ENCODE results near the gene ARHGAP4.

The ARHGAP4 gene

DNA sequence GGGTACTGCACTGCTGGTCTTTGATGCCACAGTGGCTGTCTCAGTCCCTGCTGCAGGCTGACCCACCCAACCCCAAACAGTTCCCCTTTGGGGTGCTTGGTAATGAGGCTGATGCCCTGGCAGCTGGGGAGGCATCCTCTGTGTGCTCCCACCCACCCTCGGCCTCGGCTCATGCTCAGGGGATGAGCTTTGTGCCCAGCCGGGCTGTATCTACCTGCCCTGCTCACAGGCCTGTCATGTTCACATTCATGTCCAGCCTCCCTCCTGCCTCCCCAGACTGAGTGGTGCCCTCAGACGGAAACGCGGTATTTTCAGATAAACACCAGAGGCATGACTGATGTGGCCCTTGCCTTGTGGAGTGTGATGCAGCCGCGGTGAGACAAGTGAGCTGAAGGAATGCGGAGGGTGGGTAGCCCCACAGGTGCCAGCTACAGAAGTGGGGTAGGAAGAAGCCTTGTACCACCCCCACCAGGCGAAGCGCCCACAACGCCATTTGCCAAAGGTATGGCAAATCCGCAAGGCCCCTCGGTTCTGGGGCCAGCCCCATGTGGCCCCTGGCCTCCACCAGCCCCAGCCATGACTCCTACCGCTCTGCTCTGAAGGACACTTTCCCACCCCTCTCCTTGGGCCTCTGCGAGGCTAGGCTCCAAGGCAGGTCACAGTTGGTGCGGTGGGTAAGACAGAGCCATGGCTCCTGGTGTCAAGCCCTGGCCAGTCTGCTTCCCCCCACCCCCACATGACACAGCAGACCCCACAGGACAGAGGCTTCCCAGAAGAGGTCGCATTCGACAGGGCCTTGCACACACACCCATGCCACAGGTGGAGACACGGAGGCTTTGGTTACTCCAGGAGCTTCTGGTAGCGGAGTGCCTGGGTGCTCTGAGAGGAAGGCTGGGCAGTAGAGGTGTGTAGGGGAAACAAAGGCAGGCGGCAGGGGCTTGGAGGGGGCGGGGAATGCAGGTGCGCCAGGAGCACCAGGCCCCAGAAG lies 20.2 kb upstream of the ARHGAP4 start:
- no peak overlapping the region for H3K4me3 ChIP-seq (ENCODE audit: low read depth, low read length)
- TF ChIP-seq, protein P1, sequence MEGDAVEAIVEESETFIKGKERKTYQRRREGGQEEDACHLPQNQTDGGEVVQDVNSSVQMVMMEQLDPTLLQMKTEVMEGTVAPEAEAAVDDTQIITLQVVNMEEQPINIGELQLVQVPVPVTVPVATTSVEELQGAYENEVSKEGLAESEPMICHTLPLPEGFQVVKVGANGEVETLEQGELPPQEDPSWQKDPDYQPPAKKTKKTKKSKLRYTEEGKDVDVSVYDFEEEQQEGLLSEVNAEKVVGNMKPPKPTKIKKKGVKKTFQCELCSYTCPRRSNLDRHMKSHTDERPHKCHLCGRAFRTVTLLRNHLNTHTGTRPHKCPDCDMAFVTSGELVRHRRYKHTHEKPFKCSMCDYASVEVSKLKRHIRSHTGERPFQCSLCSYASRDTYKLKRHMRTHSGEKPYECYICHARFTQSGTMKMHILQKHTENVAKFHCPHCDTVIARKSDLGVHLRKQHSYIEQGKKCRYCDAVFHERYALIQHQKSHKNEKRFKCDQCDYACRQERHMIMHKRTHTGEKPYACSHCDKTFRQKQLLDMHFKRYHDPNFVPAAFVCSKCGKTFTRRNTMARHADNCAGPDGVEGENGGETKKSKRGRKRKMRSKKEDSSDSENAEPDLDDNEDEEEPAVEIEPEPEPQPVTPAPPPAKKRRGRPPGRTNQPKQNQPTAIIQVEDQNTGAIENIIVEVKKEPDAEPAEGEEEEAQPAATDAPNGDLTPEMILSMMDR (IDR thresholded peaks at IDR 0.05; ENCODE audit: low read depth, low read length, missing control alignments), result no peak
- no peak for DNase-seq (ENCODE audit: low read depth)
- in situ Hi-C loops (cut with HindIII; ENCODE audit: low sequenced_read_pairs), result no loop called here

DNA sequence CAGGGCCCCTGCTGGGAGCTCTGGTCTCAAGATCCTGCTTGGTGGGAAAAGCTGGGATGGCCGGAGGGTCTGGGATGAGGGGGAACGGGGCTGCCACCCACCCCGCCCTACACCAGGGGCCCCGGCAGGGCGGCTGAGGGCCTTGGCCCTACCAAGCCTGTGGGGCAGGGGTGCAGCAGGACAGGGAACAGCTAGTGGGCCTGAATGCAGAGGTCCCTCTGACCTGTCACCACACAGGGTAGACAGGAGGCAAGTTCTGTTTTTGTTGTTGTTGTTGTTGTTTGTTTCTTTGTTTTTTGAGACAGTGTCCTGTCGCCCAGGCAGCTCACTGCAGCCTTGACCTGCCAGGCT lies 18.7 kb upstream of the ARHGAP4 start:
- TF ChIP-seq, protein P1 (IDR thresholded peaks at IDR 0.05; ENCODE audit: low read depth, low read length, missing control alignments), result no peak
- DNase-seq (ENCODE audit: low read depth), result no peak
- in situ Hi-C loops (cut with HindIII; ENCODE audit: low sequenced_read_pairs), result no loop called here
- H3K4me3 ChIP-seq (ENCODE audit: low read depth, low read length), result no peak overlapping the region

DNA sequence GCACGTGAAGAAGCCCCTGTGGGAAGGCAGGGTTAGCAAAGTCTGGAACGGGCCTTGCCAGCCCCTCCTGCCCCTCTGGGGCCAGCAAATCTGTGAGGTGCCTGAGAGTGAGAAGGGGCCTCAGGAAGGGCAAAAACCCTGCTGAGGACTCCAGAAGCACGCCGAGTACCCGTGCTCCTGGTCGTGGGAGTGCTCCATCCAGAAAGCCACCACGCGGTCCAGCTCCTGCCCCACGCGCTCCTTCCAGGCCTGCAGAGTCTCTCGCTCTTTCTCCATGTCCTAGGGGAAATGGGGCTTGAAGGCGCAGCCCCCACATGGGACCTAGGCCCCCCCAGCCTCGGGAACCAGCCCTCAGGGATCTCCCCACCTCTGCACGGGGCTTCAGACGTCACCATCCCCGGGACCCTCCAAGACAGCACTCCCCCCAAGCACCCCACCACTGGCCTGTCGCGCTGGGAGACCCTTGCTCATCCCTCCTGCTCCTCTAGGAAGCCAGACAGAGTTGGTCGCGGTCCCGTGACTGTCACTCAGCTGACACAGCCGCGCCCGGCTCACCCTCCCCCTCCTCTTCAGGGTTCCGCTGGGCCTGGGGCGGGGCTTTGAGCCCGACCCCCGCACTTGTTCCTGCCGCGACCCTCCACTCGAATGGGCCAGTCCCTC lies 18.2 kb upstream of the ARHGAP4 start, which contains the start of gene RENBP:
Gene RENBP (minus strand): TSS at position 504 of the 660 bp plus-strand sequence. CDS start 33 bp downstream, at position 471.
- in situ Hi-C loops (cut with HindIII; ENCODE audit: low sequenced_read_pairs), result no loop called here
- TF ChIP-seq, protein P1 (IDR thresholded peaks at IDR 0.05; ENCODE audit: low read depth, low read length, missing control alignments), result no peak
- no peak within 1 kb of the TSS for H3K4me3 ChIP-seq (ENCODE audit: low read depth, low read length)
- no peak for DNase-seq (ENCODE audit: low read depth)

DNA sequence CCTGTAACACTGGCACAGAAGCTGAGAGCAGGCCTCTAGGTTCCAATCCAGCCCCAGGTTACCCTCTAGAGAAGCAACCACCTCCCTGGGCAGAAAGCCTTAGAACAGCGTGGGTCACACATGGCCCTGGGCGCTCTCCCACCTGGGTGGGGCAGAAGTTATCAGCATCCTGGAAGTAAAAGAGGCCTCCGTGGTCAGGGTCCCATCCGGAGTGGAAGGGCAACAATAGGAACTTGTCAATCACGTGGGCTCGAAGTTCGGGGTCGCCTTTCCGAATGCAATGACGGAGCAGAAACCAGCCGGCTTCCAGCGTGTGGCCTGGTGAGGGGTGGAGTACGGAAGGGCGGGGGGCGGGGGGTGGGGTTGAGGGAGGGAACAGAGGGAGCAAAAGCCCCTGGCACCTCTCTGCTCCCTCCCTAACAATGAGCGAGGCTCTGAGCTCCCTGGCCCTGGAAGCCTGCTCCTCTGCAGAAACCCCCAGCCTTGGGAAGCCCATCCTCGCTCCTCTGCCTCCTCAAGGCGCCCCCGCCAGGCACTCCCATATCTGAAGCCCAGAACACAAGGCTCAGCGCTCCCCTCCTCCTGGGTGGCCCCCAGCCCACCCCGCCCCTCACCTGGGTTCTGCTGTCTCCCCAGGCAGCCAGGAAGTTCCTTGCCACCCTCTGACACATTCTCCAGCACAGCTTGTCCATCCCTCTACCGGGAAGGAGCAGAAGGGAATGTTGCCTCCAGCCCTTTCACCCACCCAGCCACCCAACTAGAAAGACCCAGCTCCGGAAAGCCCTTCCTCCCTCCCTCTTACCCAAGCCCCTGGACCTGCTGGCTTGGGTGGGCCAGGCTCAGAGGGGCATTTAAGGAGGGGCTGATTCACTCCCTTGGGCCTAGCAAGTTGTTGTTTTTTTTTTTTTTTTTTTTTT lies 15.5 kb upstream of the ARHGAP4 start:
- H3K4me3 ChIP-seq (ENCODE audit: low read depth, low read length), result no peak overlapping the region
- in situ Hi-C loops (cut with HindIII; ENCODE audit: low sequenced_read_pairs), result no loop called here
- TF ChIP-seq, protein P1 (IDR thresholded peaks at IDR 0.05; ENCODE audit: low read depth, low read length, missing control alignments), result no peak
- DNase-seq (ENCODE audit: low read depth), result no peak

DNA sequence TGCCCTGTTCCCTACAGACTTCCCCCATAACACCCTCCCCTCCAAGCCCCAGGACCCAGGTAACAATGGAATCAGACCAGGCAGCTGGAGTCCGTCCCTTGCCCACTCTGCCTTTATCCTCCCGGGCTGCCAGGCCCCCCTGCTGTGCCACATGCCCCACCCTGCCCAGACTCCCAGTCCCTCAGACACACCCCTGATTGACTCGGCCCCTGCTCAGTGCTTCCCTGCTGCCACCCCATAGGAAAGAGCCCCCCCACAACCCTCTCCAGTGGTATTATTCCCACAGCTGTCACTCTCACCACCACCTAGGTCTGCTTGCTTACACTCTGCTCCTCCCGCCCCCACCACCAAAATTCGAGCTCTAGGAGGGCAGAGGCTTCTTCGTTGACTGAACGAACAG lies 13.5 kb upstream of the ARHGAP4 start:
- in situ Hi-C loops (cut with HindIII; ENCODE audit: low sequenced_read_pairs), result no loop called here
- TF ChIP-seq, protein P1 (IDR thresholded peaks at IDR 0.05; ENCODE audit: low read depth, low read length, missing control alignments), result no peak
- DNase-seq (ENCODE audit: low read depth), result no peak
- no peak overlapping the region for H3K4me3 ChIP-seq (ENCODE audit: low read depth, low read length)
